Caco-2 (cell line): ENCODE data around the gene PLEKHA4. TPM values are rescaled to one million over a fixed set of nuclear protein-coding genes. Genes with fewer than 3 reads are reported as not detected.
A peak's percentile ranks its signal among the peaks of the same experiment; 100 is the strongest.

Experiments used
- BruUV-seq: library from RNA; stranded (reverse); fragments of 400-500 nt; replicated peaks from 2 replicates; lab custom pipeline; 2021; lab: Mats Ljungman, UMichigan
- CTCF ChIA-PET: fragments of 300-600 bp; sonication (Branson Sonifier 250); formaldehyde crosslinking; loops from one replicate; lab custom pipeline; 2022; ENCODE audit warnings: antibody characterized with exemption; lab: Charles Lee
- POLR2A ChIA-PET: fragments of 300-600 bp; sonication (Branson Sonifier 250); formaldehyde crosslinking; loops from one replicate; lab custom pipeline; 2022; ENCODE audit warnings: antibody characterized with exemption; lab: Charles Lee
- DNase-seq, 2 experiments: peaks; one replicate each; pipeline versions ENCODE4 v3.0.0 to v3.0.0-alpha.2; 2020 to 2022
- H3K27me3 ChIP-seq: replicated peaks from 2 replicates; pipeline ENCODE4 v1.6.0; 2011; ENCODE audit warnings: low read length; ENCODE audit not compliant: control insufficient read depth, insufficient read depth
- H3K36me3 ChIP-seq: 2 replicates; pipeline ENCODE4 v1.5.1; 2011; ENCODE audit warnings: low read length; ENCODE audit not compliant: control insufficient read depth, insufficient read depth
- H3K4me1 ChIP-seq: fragments of 250-450 bp; sonication (Bioruptor Pico); 2 replicates; pipeline ENCODE4 v1.5.1; 2020; ENCODE audit warnings: mild to moderate bottlenecking
- H3K4me3 ChIP-seq: 2 replicates; pipeline ENCODE4 v1.5.1; 2011; ENCODE audit warnings: low read depth, mild to moderate bottlenecking, control low read depth, low read length
- H3K9me3 ChIP-seq: fragments of 250-450 bp; sonication (Bioruptor Pico); 2 replicates; pipeline ENCODE4 v1.5.1; 2020; ENCODE audit warnings: mild to moderate bottlenecking, moderate library complexity
- H3K27ac Mint-ChIP-seq: one replicate; pipeline ENCODE4 v1.8.0; 2022; ENCODE audit warnings: mixed read lengths; ENCODE audit not compliant: unreplicated experiment
- H3K27me3 Mint-ChIP-seq: one replicate; pipeline ENCODE4 v1.8.0; 2022; ENCODE audit warnings: mixed read lengths; ENCODE audit not compliant: insufficient read depth, unreplicated experiment
- H3K36me3 Mint-ChIP-seq: one replicate; pipeline ENCODE4 v1.8.0; 2022; ENCODE audit warnings: mild to moderate bottlenecking, mixed read lengths; ENCODE audit not compliant: insufficient read depth, unreplicated experiment
- H3K4me1 Mint-ChIP-seq: one replicate; pipeline ENCODE4 v1.8.0; 2022; ENCODE audit warnings: low read depth, mixed read lengths; ENCODE audit not compliant: unreplicated experiment
- H3K4me3 Mint-ChIP-seq: one replicate; pipeline ENCODE4 v1.8.0; 2022; ENCODE audit warnings: mild to moderate bottlenecking, moderate library complexity, mixed read lengths; ENCODE audit not compliant: unreplicated experiment
- H3K9me3 Mint-ChIP-seq: one replicate; pipeline ENCODE4 v1.8.0; 2022; ENCODE audit warnings: mixed read lengths; ENCODE audit not compliant: unreplicated experiment
- CTCF ChIP-seq, 2 experiments: fragments of 200-600 bp in 1 of 2; IDR thresholded peaks; 1 replicate in 1 of 2; 2 replicates in 1 of 2; pipeline versions ENCODE4 v1.5.1 to v1.8.0; 2011 to 2022; ENCODE audit warnings: antibody characterized with exemption in 1 of 2, control low read depth in 1 of 2, inconsistent platforms in 1 of 2, low read depth in 1 of 2, low read length in 1 of 2, mild to moderate bottlenecking in 1 of 2, moderate library complexity in 1 of 2; ENCODE audit not compliant: insufficient read depth in 1 of 2, severe bottlenecking in 1 of 2, unreplicated experiment in 1 of 2
- intact Hi-C: fragments of 100-400 bp; cut with micrococcal nuclease; formaldehyde crosslinking; loops from one replicate; pipeline ENCODE4 v1.10.0; 2022; ENCODE audit not compliant: unreplicated experiment
- total RNA-seq: library from RNA; stranded (reverse); gene quantifications from 2 replicates; pipeline ENCODE4 v1.2.3, GENCODE V29; 2022

Gene PLEKHA4
- total RNA-seq, 1 experiment from 2014 or later: 3.9 TPM

- Mint-ChIP-seq H3K36me3 (no peaks in the 10 kb centered on the region), H3K4me3 (no peak overlapping the region), H3K9me3 (no peaks in the 10 kb centered on the region), H3K4me1 (no peaks in the 10 kb centered on the region), H3K27ac (no peak overlapping the region), H3K27me3 (no peaks in the 10 kb centered on the region)
- ChIA-PET POLR2A (interaction anchor here (1.2 kb wide), 1 partner anchor 12 kb away, joined by 3 read pairs; no protein-coding TSS in a partner anchor), CTCF (no interaction called here)
- Histone ChIP-seq H3K27me3 (no peaks in the 10 kb centered on the region), H3K4me1 (no peaks in the 10 kb centered on the region), H3K4me3 (no peak overlapping the region), H3K36me3 (peaks cover 3% of the 10 kb centered on the region), H3K9me3 (no peaks in the 10 kb centered on the region)
- peak; percentile 41 to 73 for DNase-seq
- TF ChIP-seq CTCF (IDR thresholded peaks at IDR 0.05; ENCODE audit: insufficient read depth in 1 of 2, low read depth in 1 of 2, low read length in 1 of 2, severe bottlenecking in 1 of 2, unreplicated experiment in 1 of 2): no peak
- intact Hi-C loops: no loop called here
- BruUV-seq: no TSS peak
Observed at GRCh38 chr19:48859711-48860572, 8.5 kb downstream of the PLEKHA4 start.

GRCh38 chr19:48858984-48859710 lies 9.3 kb downstream of the PLEKHA4 start:
- CTCF ChIA-PET: interaction anchor here (0.6 to 1.0 kb wide), 2 partner anchors 56 to 134 kb away, joined by 4 read pairs; partner anchors contain the start of gene GYS1
- POLR2A ChIA-PET: interaction anchor here (0.6 to 1.2 kb wide), 2 partner anchors 13 to 15 kb away, joined by 3 to 4 read pairs; no protein-coding TSS in a partner anchor

More at GRCh38 chr19:48858984-48859710, 9.3 kb downstream of the PLEKHA4 start:
- Histone ChIP-seq H3K36me3 (peaks cover 3% of the 10 kb centered on the region), H3K9me3 (no peaks in the 10 kb centered on the region), H3K4me1 (peaks cover 3% of the 10 kb centered on the region), H3K4me3 (no peak overlapping the region), H3K27me3 (no peaks in the 10 kb centered on the region)
- intact Hi-C loops: no loop called here
- Mint-ChIP-seq H3K4me1 (no peaks in the 10 kb centered on the region), H3K4me3 (no peak overlapping the region), H3K9me3 (no peaks in the 10 kb centered on the region), H3K36me3 (no peaks in the 10 kb centered on the region), H3K27me3 (no peaks in the 10 kb centered on the region), H3K27ac (no peak overlapping the region)
- no TSS peak for BruUV-seq
- no peak for DNase-seq
- TF ChIP-seq CTCF (IDR thresholded peaks at IDR 0.05; ENCODE audit: insufficient read depth in 1 of 2, low read depth in 1 of 2, low read length in 1 of 2, severe bottlenecking in 1 of 2, unreplicated experiment in 1 of 2): no peak
